Thyroid gland (tissue), 4 donors: ENCODE data around the gene MRTFB. TPM values are rescaled to one million over a fixed set of nuclear protein-coding genes. Genes with fewer than 3 reads are reported as not detected.

Experiments used
- DNase-seq, 2 donors: peaks; one replicate each; pipeline ENCODE4 v3.0.0-alpha.2; 2019
- H3K27ac ChIP-seq, 3 donors: fragments of 200-600 bp; sonication (generic); 1 replicate in 2 of 3; 2 replicates in 1 of 3; pipeline ENCODE4 v1.5.1; 2016 to 2019; ENCODE audit warnings: mild to moderate bottlenecking in 1 of 3, moderate library complexity in 1 of 3
- H3K27me3 ChIP-seq: fragments of 200-600 bp; sonication (generic); one replicate; pipeline ENCODE4 v1.5.1; 2019
- H3K36me3 ChIP-seq, 2 donors: fragments of 200-600 bp; sonication (generic); one replicate each; pipeline ENCODE4 v1.5.1; 2016 to 2019
- H3K4me1 ChIP-seq, 2 donors: fragments of 200-600 bp; sonication (generic); one replicate each; pipeline ENCODE4 v1.5.1; 2017 to 2019
- H3K4me3 ChIP-seq, 3 donors: fragments of 200-600 bp; sonication (generic); replicated peaks in 1 of 3; 1 replicate in 2 of 3; 2 replicates in 1 of 3; pipeline ENCODE4 v1.5.1; 2016; ENCODE audit warnings: mild to moderate bottlenecking in 1 of 3
- H3K9me3 ChIP-seq: fragments of 200-600 bp; sonication (generic); one replicate; pipeline ENCODE4 v1.5.1; 2017
- POLR2A ChIP-seq, 2 donors: fragments of 450-650 bp; IDR thresholded peaks; one replicate each; pipeline ENCODE4 v1.6.1; 2017; ENCODE audit warnings: antibody characterized with exemption in 2 of 2, mild to moderate bottlenecking in 2 of 2, moderate library complexity in 1 of 2
- WGBS, 2 donors: methylation state at CpG; one replicate each; pipeline ENCODE4 v1.1.5; 2017; 5-methylcytosine and 5-hydroxymethylcytosine counted together
- intact Hi-C: fragments of 100-400 bp; cut with DNase I; formaldehyde crosslinking; loops from one replicate; pipeline ENCODE4 v1.15.1; 2023
- total RNA-seq, 4 donors: library from RNA; depleted of rRNA; stranded (reverse); fragments of >200 nt; gene quantifications; one replicate each; pipeline ENCODE4 v1.2.3, GENCODE V29; 2016
- TF ChIP-seq, protein P1 (sequence below), 6 experiments: fragments of 200-600 bp in 3 of 6; fragments of 450-650 bp in 3 of 6; sonication (generic) in 3 of 6; IDR thresholded peaks; one replicate each; pipeline ENCODE4 v1.5.1; 2016 to 2019; ENCODE audit warnings: antibody characterized with exemption in 6 of 6, mild to moderate bottlenecking in 2 of 6, inconsistent platforms in 1 of 6, moderate library complexity in 1 of 6

Gene MRTFB
- total RNA-seq, 4 donors from 2014 or later, result 51.2 to 131 (median 74.0) TPM

- Histone ChIP-seq H3K36me3 (no peaks in the 10 kb centered on the region), H3K4me3 (no peak overlapping the region), H3K9me3 (no peaks in the 10 kb centered on the region), H3K27ac (no peak overlapping the region), H3K4me1 (no peaks in the 10 kb centered on the region), H3K27me3 (no peaks in the 10 kb centered on the region)
- intact Hi-C loops, result no loop called here
- 33 to 39% methylated on average over 6 of the region's 6 CpGs for WGBS, 2 donors
- TF ChIP-seq, protein P1, sequence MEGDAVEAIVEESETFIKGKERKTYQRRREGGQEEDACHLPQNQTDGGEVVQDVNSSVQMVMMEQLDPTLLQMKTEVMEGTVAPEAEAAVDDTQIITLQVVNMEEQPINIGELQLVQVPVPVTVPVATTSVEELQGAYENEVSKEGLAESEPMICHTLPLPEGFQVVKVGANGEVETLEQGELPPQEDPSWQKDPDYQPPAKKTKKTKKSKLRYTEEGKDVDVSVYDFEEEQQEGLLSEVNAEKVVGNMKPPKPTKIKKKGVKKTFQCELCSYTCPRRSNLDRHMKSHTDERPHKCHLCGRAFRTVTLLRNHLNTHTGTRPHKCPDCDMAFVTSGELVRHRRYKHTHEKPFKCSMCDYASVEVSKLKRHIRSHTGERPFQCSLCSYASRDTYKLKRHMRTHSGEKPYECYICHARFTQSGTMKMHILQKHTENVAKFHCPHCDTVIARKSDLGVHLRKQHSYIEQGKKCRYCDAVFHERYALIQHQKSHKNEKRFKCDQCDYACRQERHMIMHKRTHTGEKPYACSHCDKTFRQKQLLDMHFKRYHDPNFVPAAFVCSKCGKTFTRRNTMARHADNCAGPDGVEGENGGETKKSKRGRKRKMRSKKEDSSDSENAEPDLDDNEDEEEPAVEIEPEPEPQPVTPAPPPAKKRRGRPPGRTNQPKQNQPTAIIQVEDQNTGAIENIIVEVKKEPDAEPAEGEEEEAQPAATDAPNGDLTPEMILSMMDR (IDR thresholded peaks at IDR 0.05), result no peak
- no peak for TF ChIP-seq POLR2A (IDR thresholded peaks at IDR 0.05)
- no peak for DNase-seq
Observed at GRCh38 chr16:14029658-14030057, 41.5 kb upstream of the MRTFB start.

DNA sequence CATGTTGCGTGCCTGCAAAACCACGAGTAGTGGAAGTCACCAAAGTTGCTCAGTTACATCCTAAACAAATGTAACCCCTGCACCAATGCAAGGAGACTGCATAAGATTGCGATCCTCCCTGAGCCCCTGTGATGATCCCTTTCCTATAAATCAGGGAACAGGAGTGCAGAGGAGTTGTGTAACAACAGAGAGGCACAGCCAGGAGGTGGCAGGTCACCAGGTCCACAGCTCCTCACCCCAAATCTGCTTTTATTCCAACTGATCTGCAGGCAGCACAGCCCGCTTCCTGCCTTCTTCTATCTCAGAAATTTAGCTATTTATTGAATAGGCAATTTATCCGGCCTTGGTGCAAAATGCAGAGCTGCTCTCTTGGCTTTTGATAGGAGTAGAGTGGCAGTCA, 36.0 kb upstream of the MRTFB start:
- TF ChIP-seq, protein P1 (IDR thresholded peaks at IDR 0.05), result no peak
- no peak for TF ChIP-seq POLR2A (IDR thresholded peaks at IDR 0.05)
- intact Hi-C loops, result no loop called here
- Histone ChIP-seq H3K27ac (no peak overlapping the region), H3K27me3 (no peaks in the 10 kb centered on the region), H3K4me3 (no peak overlapping the region), H3K4me1 (no peaks in the 10 kb centered on the region), H3K9me3 (no peaks in the 10 kb centered on the region), H3K36me3 (no peaks in the 10 kb centered on the region)
- DNase-seq, result no peak
- WGBS, 2 donors, result 88 to 96% methylated on average over 5 of the region's 5 CpGs

- Histone ChIP-seq H3K4me3 (no peak overlapping the region), H3K9me3 (no peaks in the 10 kb centered on the region), H3K27me3 (no peaks in the 10 kb centered on the region), H3K36me3 (no peaks in the 10 kb centered on the region), H3K4me1 (no peaks in the 10 kb centered on the region), H3K27ac (no peak overlapping the region)
- TF ChIP-seq, protein P1 (IDR thresholded peaks at IDR 0.05), result no peak
- DNase-seq, result no peak
- intact Hi-C loops, result no loop called here
- 94% methylated on average over 7 of the region's 7 CpGs for WGBS, 2 donors
Observed at GRCh38 chr16:14036889-14037288, 34.2 kb upstream of the MRTFB start.

- no peaks in the 10 kb centered on the region for H3K27me3 ChIP-seq
- intact Hi-C loops, result no loop called here
- DNase-seq, result no peak
- H3K4me3 ChIP-seq, result no peak overlapping the region
- TF ChIP-seq, protein P1 (IDR thresholded peaks at IDR 0.05), result no peak
- TF ChIP-seq POLR2A (IDR thresholded peaks at IDR 0.05), result no peak
- WGBS, 2 donors, result 96% methylated on average over 3 of the region's 3 CpGs
- no peak overlapping the region for H3K27ac ChIP-seq
- no peaks in the 10 kb centered on the region for H3K36me3 ChIP-seq
- H3K4me1 ChIP-seq, result peaks cover 5 to 6% of the 10 kb centered on the region in 2 donors
- no peaks in the 10 kb centered on the region for H3K9me3 ChIP-seq
Observed at GRCh38 chr16:14037960-14038359, 33.2 kb upstream of the MRTFB start.

GRCh38 chr16:14041164-14041563, 30.0 kb upstream of the MRTFB start:
- Histone ChIP-seq H3K36me3 (no peaks in the 10 kb centered on the region), H3K27ac (no peak overlapping the region), H3K27me3 (no peaks in the 10 kb centered on the region), H3K9me3 (no peaks in the 10 kb centered on the region), H3K4me3 (no peak overlapping the region), H3K4me1 (peaks cover 10% of the 10 kb centered on the region in 2 donors)
- 87 to 88% methylated on average over 4 of the region's 4 CpGs for WGBS, 2 donors
- no peak for DNase-seq
- intact Hi-C loops, result no loop called here
- TF ChIP-seq, protein P1 (IDR thresholded peaks at IDR 0.05), result no peak
- TF ChIP-seq POLR2A (IDR thresholded peaks at IDR 0.05), result no peak
